OCI-LY7 (cell line): ENCODE measurements around the gene PCGF3. TPM values are rescaled to one million over a fixed set of nuclear protein-coding genes. Genes with fewer than 3 reads are reported as not detected.

Experiments
- BruUV-seq: library from RNA; stranded (reverse); fragments of 400-500 nt; replicated peaks from 2 replicates; lab custom pipeline; 2021; lab: Mats Ljungman, UMichigan
- CTCF ChIA-PET: fragments of 300-600 bp; sonication (Branson Sonifier 250); formaldehyde crosslinking; loops from one replicate; lab custom pipeline; 2022; ENCODE audit warnings: antibody characterized with exemption; ENCODE audit not compliant: unreplicated experiment; lab: Charles Lee
- POLR2A ChIA-PET: fragments of 300-600 bp; sonication (Branson Sonifier 250); formaldehyde crosslinking; loops from one replicate; lab custom pipeline; 2022; ENCODE audit warnings: antibody characterized with exemption; lab: Charles Lee
- DNase-seq: peaks from one replicate; pipeline ENCODE4 v3.0.0-alpha.2; 2015; ENCODE audit warnings: low spot score
- H2AFZ ChIP-seq: fragments of 200-600 bp; sonication (generic), shearing (Covaris generic); 2 replicates; pipeline ENCODE4 v1.6.1; 2014; ENCODE audit warnings: mild to moderate bottlenecking, antibody characterized with exemption, low read length, moderate library complexity
- H3K27ac ChIP-seq: fragments of 200-600 bp; sonication (generic); 2 replicates; pipeline ENCODE4 v1.5.1; 2014; ENCODE audit warnings: mixed run types, low read depth, mild to moderate bottlenecking, moderate library complexity, low read length, inconsistent platforms; ENCODE audit not compliant: poor library complexity, severe bottlenecking
- H3K36me3 ChIP-seq: fragments of 200-600 bp; sonication (generic); 2 replicates; pipeline ENCODE4 v1.6.1; 2014; ENCODE audit warnings: mild to moderate bottlenecking, antibody characterized with exemption, low read length, moderate library complexity, mixed read lengths; ENCODE audit not compliant: insufficient read depth
- H3K4me1 ChIP-seq: fragments of 200-600 bp; sonication (generic); 2 replicates; pipeline ENCODE4 v1.5.1; 2014; ENCODE audit warnings: mild to moderate bottlenecking, low read length; ENCODE audit not compliant: insufficient read depth, poor library complexity, severe bottlenecking
- H3K4me2 ChIP-seq: fragments of 200-600 bp; sonication (generic); 2 replicates; pipeline ENCODE4 v1.6.1; 2014; ENCODE audit warnings: mild to moderate bottlenecking, low read length
- H3K4me3 ChIP-seq: fragments of 200-600 bp; sonication (generic); 2 replicates; pipeline ENCODE4 v1.5.1; 2014; ENCODE audit warnings: mild to moderate bottlenecking, low read depth, low read length; ENCODE audit not compliant: poor library complexity, severe bottlenecking
- H3K79me2 ChIP-seq: fragments of 200-600 bp; sonication (generic); 2 replicates; pipeline ENCODE4 v1.6.1; 2016; ENCODE audit warnings: low read depth, mild to moderate bottlenecking, low read length, moderate library complexity, mixed read lengths; ENCODE audit not compliant: insufficient read depth
- H3K9me2 ChIP-seq: fragments of 200-600 bp; sonication (generic); 2 replicates; pipeline ENCODE4 v1.6.1; 2016; ENCODE audit warnings: mild to moderate bottlenecking, low read length, mixed read lengths; ENCODE audit not compliant: insufficient read depth
- H3K9me3 ChIP-seq: fragments of 200-600 bp; sonication (generic); 2 replicates; pipeline ENCODE4 v1.6.1; 2014; ENCODE audit warnings: mild to moderate bottlenecking, mixed run types, low read length, mixed read lengths
- H4K20me1 ChIP-seq: fragments of 200-600 bp; sonication (generic); 2 replicates; pipeline ENCODE4 v1.6.1; 2014; ENCODE audit warnings: mild to moderate bottlenecking, antibody characterized with exemption, low read length, moderate library complexity, mixed read lengths; ENCODE audit not compliant: insufficient read depth
- CTCF ChIP-seq: fragments of 200-600 bp; sonication (generic); conservative IDR thresholded peaks from 2 replicates; pipeline ENCODE4 v1.5.1; 2014; ENCODE audit warnings: mild to moderate bottlenecking, antibody characterized with exemption, low read length, moderate library complexity, mixed read lengths
- EZH2phosphoT487 ChIP-seq: fragments of 200-600 bp; sonication (generic); IDR thresholded peaks from 2 replicates; pipeline ENCODE4 v1.6.1; 2018; ENCODE audit warnings: low read depth, borderline replicate concordance, mild to moderate bottlenecking, mixed run types, antibody characterized with exemption, low read length, moderate library complexity, mixed read lengths
- intact Hi-C: fragments of 100-400 bp; cut with micrococcal nuclease; formaldehyde crosslinking; loops from one replicate; pipeline ENCODE4 v1.10.0; 2022; ENCODE audit not compliant: unreplicated experiment
- total RNA-seq, 2 experiments: library from RNA; depleted of rRNA in 1 of 2; stranded (reverse); fragments of >200 nt in 1 of 2; shearing (Covaris generic) in 1 of 2; gene quantifications; 2 replicates each; pipeline ENCODE4 v1.2.3, GENCODE V29; 2014 to 2022

Gene PCGF3
- total RNA-seq, 2 experiments from 2014 or later = 33.8 to 50.2 TPM

- CTCF ChIA-PET = no interaction called here
- Histone ChIP-seq H3K4me2 (no peak overlapping the region), H4K20me1 (no peaks in the 10 kb centered on the region), H3K9me2 (no peaks in the 10 kb centered on the region), H3K27ac (no peak overlapping the region), H2AFZ (no peak overlapping the region), H3K9me3 (no peaks in the 10 kb centered on the region), H3K36me3 (peaks cover 9% of the 10 kb centered on the region), H3K4me1 (no peaks in the 10 kb centered on the region), H3K79me2 (no peaks in the 10 kb centered on the region), H3K4me3 (no peak overlapping the region)
- DNase-seq = no peak
- intact Hi-C loops = no loop called here
- TF ChIP-seq CTCF (no peak), EZH2phosphoT487 (no peak)
- BruUV-seq = no TSS peak
- POLR2A ChIA-PET = no interaction called here
Observed at GRCh38 chr4:665751-666435, 39.7 kb upstream of the PCGF3 start.

DNA sequence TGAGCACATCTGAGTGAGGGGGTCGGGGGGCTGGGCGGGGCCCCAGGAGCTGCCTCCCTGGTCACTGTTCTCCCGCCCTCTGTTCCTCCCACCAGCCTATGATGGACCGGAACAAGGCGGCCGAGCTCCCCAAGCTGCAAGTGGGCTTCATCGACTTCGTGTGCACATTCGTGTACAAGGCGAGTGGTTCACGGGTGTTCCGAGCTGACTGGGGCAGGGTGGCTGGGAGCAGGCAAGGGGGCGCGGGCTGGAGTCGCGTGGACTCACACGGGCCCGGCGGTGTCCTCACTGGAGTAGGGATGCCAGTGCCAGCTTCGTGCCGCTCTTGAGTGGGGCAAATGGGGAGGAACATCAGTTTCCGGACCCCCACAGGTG lies 39.2 kb upstream of the PCGF3 start:
- Histone ChIP-seq H4K20me1 (no peaks in the 10 kb centered on the region), H2AFZ (no peak overlapping the region), H3K36me3 (peaks cover 14% of the 10 kb centered on the region), H3K27ac (no peak overlapping the region), H3K79me2 (no peaks in the 10 kb centered on the region), H3K4me3 (no peak overlapping the region), H3K4me2 (no peak overlapping the region), H3K9me2 (no peaks in the 10 kb centered on the region), H3K9me3 (no peaks in the 10 kb centered on the region), H3K4me1 (no peaks in the 10 kb centered on the region)
- ChIA-PET CTCF (no interaction called here), POLR2A (no interaction called here)
- BruUV-seq = no TSS peak
- intact Hi-C loops = no loop called here
- TF ChIP-seq CTCF (no peak), EZH2phosphoT487 (no peak)
- no peak for DNase-seq

GRCh38 chr4:666822-667544 lies 38.6 kb upstream of the PCGF3 start:
- no peak overlapping the region for H2AFZ ChIP-seq
- H3K9me2 ChIP-seq = no peaks in the 10 kb centered on the region
- intact Hi-C loops = no loop called here
- ChIA-PET CTCF (no interaction called here), POLR2A (no interaction called here)
- H3K36me3 ChIP-seq = peaks cover 20% of the 10 kb centered on the region
- H3K4me1 ChIP-seq = no peaks in the 10 kb centered on the region
- H3K4me2 ChIP-seq = no peak overlapping the region
- H3K79me2 ChIP-seq = peaks cover under 1% of the 10 kb centered on the region; the same call in 1 of the 2 replicates
- no peak for DNase-seq
- no peak overlapping the region for H3K4me3 ChIP-seq
- TF ChIP-seq CTCF = no peak
- no peak for TF ChIP-seq EZH2phosphoT487
- no TSS peak for BruUV-seq
- no peaks in the 10 kb centered on the region for H4K20me1 ChIP-seq
- H3K9me3 ChIP-seq = no peaks in the 10 kb centered on the region
- H3K27ac ChIP-seq = no peak overlapping the region
